H1 (cell line): Measurements from ENCODE around the gene HDDC3. TPM values are rescaled to one million over a fixed set of nuclear protein-coding genes. Genes with fewer than 3 reads are reported as not detected.
"Not testable (repeated sequence)": the region's sequence is repeated elsewhere in the genome, so short reads cannot be mapped to it uniquely, and the experiment has no call there.

Source experiments
- CTCF ChIA-PET: fragments of 300-600 bp; sonication (Branson Sonifier 250); formaldehyde crosslinking; loops from one replicate; lab custom pipeline; 2021; ENCODE audit not compliant: partially characterized antibody; lab: Charles Lee
- POLR2A ChIA-PET: fragments of 300-600 bp; sonication (Branson Sonifier 250); formaldehyde crosslinking; loops from one replicate; lab custom pipeline; 2021; ENCODE audit warnings: inconsistent platforms; ENCODE audit not compliant: partially characterized antibody; lab: Charles Lee
- DNase-seq, 2 experiments: peaks; one replicate each; pipeline versions ENCODE4 v3.0.0 to v3.0.0-alpha.2; 2010 to 2022; ENCODE audit warnings: low spot score in 2 of 2, low read depth in 1 of 2, mixed read lengths in 1 of 2
- FAIRE-seq: peaks from 2 replicates; lab custom pipeline; 2011; peaks lifted over from hg19 to GRCh38; lab: Jason Lieb, UNC
- H2AFZ ChIP-seq: 2 replicates; pipeline ENCODE4 v1.8.1; 2012; ENCODE audit warnings: low read length, inconsistent platforms
- H2AK5ac ChIP-seq: 2 replicates; pipeline ENCODE4 v1.6.1; 2013; ENCODE audit warnings: low read depth, low read length
- H2BK120ac ChIP-seq: replicated peaks from 2 replicates; pipeline ENCODE3; 2013; ENCODE audit warnings: low read depth, low read length, inconsistent platforms
- H2BK12ac ChIP-seq: 2 replicates; pipeline ENCODE4 v1.6.1; 2013; ENCODE audit warnings: low read depth, low read length
- H2BK15ac ChIP-seq: 2 replicates; pipeline ENCODE4 v1.6.1; 2013; ENCODE audit warnings: low read length
- H2BK20ac ChIP-seq: 2 replicates; pipeline ENCODE4 v1.6.1; 2013; ENCODE audit warnings: low read length
- H2BK5ac ChIP-seq: 2 replicates; pipeline ENCODE4 v1.6.1; 2013; ENCODE audit warnings: low read depth, low read length
- H3K14ac ChIP-seq: 2 replicates; pipeline ENCODE4 v1.6.1; 2013; ENCODE audit warnings: inconsistent platforms; ENCODE audit not compliant: insufficient read length
- H3K18ac ChIP-seq: 2 replicates; pipeline ENCODE4 v1.6.1; 2013; ENCODE audit warnings: low read length; ENCODE audit errors: extremely low read depth
- H3K23ac ChIP-seq: 2 replicates; pipeline ENCODE4 v1.6.1; 2013; ENCODE audit warnings: inconsistent platforms; ENCODE audit not compliant: insufficient read length
- H3K23me2 ChIP-seq: 2 replicates; pipeline ENCODE4 v1.6.1; 2013; ENCODE audit warnings: low read depth, low read length
- H3K27ac ChIP-seq: 2 replicates; pipeline ENCODE4 v1.6.1; 2011; ENCODE audit warnings: low read depth, low read length, inconsistent platforms
- H3K27me3 ChIP-seq, 4 experiments: replicated peaks in 1 of 4; 1 replicate in 1 of 4; 2 replicates in 3 of 4; pipeline versions ENCODE4 v1.6.1 to v1.8.1; 2011 to 2013; ENCODE audit warnings: low read length in 3 of 4, mild to moderate bottlenecking in 3 of 4, inconsistent platforms in 2 of 4, mixed read lengths in 2 of 4, moderate library complexity in 1 of 4; ENCODE audit not compliant: control insufficient read depth in 3 of 4, insufficient read depth in 3 of 4; ENCODE audit errors: extremely low read depth in 1 of 4
- H3K36me3 ChIP-seq, 4 experiments: 2 replicates each; pipeline versions ENCODE4 v1.6.1 to v1.8.1; 2011 to 2013; ENCODE audit warnings: mild to moderate bottlenecking in 4 of 4, low read length in 3 of 4, moderate library complexity in 2 of 4, control low read depth in 1 of 4, inconsistent platforms in 1 of 4; ENCODE audit not compliant: insufficient read depth in 4 of 4, control insufficient read depth in 2 of 4
- H3K4ac ChIP-seq: replicated peaks from 2 replicates; pipeline ENCODE3; 2013; ENCODE audit warnings: low read length, low read depth, mixed read lengths, inconsistent platforms; ENCODE audit not compliant: insufficient read length
- H3K4me1 ChIP-seq, 4 experiments: replicated peaks in 1 of 4; 1 replicate in 1 of 4; 2 replicates in 3 of 4; pipeline versions ENCODE4 v1.6.1 to v1.8.1; 2011 to 2013; ENCODE audit warnings: low read length in 3 of 4, inconsistent platforms in 2 of 4, mixed read lengths in 1 of 4; ENCODE audit not compliant: insufficient read depth in 4 of 4, control insufficient read depth in 3 of 4
- H3K4me2 ChIP-seq, 2 experiments: 2 replicates each; pipeline versions ENCODE4 v1.6.1 to v1.8.1; 2011 to 2013; ENCODE audit warnings: low read depth in 2 of 2, low read length in 2 of 2, control low read depth in 1 of 2, inconsistent platforms in 1 of 2, mild to moderate bottlenecking in 1 of 2; ENCODE audit not compliant: insufficient read depth in 1 of 2
- H3K4me3 ChIP-seq, 4 experiments: fragments of 200-600, 300-600 bp in 1 of 4; sonication (generic), shearing (Covaris generic), sonication (Bioruptor Twin) in 1 of 4; 2 replicates each; pipeline versions ENCODE4 v1.5.1 to v1.8.1; 2011 to 2016; ENCODE audit warnings: low read length in 4 of 4, low read depth in 3 of 4, control low read depth in 2 of 4, inconsistent platforms in 2 of 4, mild to moderate bottlenecking in 2 of 4, mixed read lengths in 1 of 4, moderate library complexity in 1 of 4; ENCODE audit not compliant: insufficient read depth in 2 of 4; ENCODE audit errors: extremely low read depth in 1 of 4
- H3K56ac ChIP-seq: replicated peaks from 2 replicates; pipeline ENCODE3; 2013; ENCODE audit warnings: low read depth, mild to moderate bottlenecking, mixed read lengths, low read length, inconsistent platforms; ENCODE audit not compliant: insufficient read length
- H3K79me1 ChIP-seq: 2 replicates; pipeline ENCODE4 v1.6.1; 2013; ENCODE audit warnings: low read depth, low read length, control low read depth
- H3K79me2 ChIP-seq, 2 experiments: 2 replicates each; pipeline versions ENCODE4 v1.6.1 to v1.8.1; 2012 to 2013; ENCODE audit warnings: low read length in 2 of 2, mild to moderate bottlenecking in 2 of 2, inconsistent platforms in 1 of 2; ENCODE audit not compliant: insufficient read depth in 2 of 2, control insufficient read depth in 1 of 2
- H3K9ac ChIP-seq, 4 experiments: replicated peaks in 1 of 4; 1 replicate in 1 of 4; 2 replicates in 3 of 4; pipeline versions ENCODE4 v1.6.1 to v1.8.1; 2011 to 2013; ENCODE audit warnings: low read depth in 3 of 4, low read length in 3 of 4, control low read depth in 2 of 4, mild to moderate bottlenecking in 2 of 4, moderate library complexity in 2 of 4, inconsistent platforms in 1 of 4; ENCODE audit errors: extremely low read depth in 1 of 4
- H3K9me3 ChIP-seq, 2 experiments: 2 replicates each; pipeline versions ENCODE4 v1.6.1 to v1.8.1; 2012 to 2013; ENCODE audit warnings: mild to moderate bottlenecking in 2 of 2, moderate library complexity in 2 of 2, control low read depth in 1 of 2, inconsistent platforms in 1 of 2, low read depth in 1 of 2, low read length in 1 of 2, mixed read lengths in 1 of 2; ENCODE audit not compliant: insufficient read depth in 2 of 2
- H4K20me1 ChIP-seq, 2 experiments: replicated peaks in 1 of 2; 2 replicates each; pipeline versions ENCODE3 to v1.8.1; 2011 to 2013; ENCODE audit warnings: inconsistent platforms in 2 of 2, low read length in 2 of 2, mild to moderate bottlenecking in 1 of 2; ENCODE audit not compliant: insufficient read depth in 2 of 2, control insufficient read depth in 1 of 2
- H4K5ac ChIP-seq: 2 replicates; pipeline ENCODE4 v1.6.1; 2013; ENCODE audit warnings: low read length, low read depth, mixed read lengths, inconsistent platforms; ENCODE audit not compliant: insufficient read length
- H4K8ac ChIP-seq: 2 replicates; pipeline ENCODE4 v1.8.0; 2013; ENCODE audit warnings: mild to moderate bottlenecking, moderate library complexity, low read length, inconsistent platforms; ENCODE audit not compliant: insufficient read depth; ENCODE audit errors: extremely low read depth
- H4K91ac ChIP-seq: replicated peaks from 2 replicates; pipeline ENCODE3; 2013; ENCODE audit warnings: low read length, mixed read lengths, inconsistent platforms; ENCODE audit not compliant: insufficient read length
- WGBS, 2 experiments: shearing (Covaris generic) in 1 of 2; methylation state at CpG; one replicate each; pipeline versions ENCODE4 v1.1.6 to v1.1.7; 2013 to 2015; ENCODE audit warnings: low lambda C conversion rate in 2 of 2, mixed read lengths in 2 of 2, inconsistent platforms in 1 of 2, low coverage in 1 of 2, missing lambda C conversion rate in 1 of 2; ENCODE audit not compliant: insufficient replicate concordance in 2 of 2, insufficient coverage in 1 of 2, insufficient read length in 1 of 2; ENCODE audit errors: extremely low coverage in 1 of 2, missing lambda C conversion rate in 1 of 2; 5-methylcytosine and 5-hydroxymethylcytosine counted together
- polyA plus RNA-seq, 7 experiments: library from polyadenylated mRNA; depleted of rRNA in 3 of 7; stranded (reverse) in 5 of 7; unstranded in 2 of 7; fragments of >200 nt in 5 of 7; fragments of 200-250 nt in 2 of 7; gene quantifications; 1 replicate in 5 of 7; 2 replicates in 1 of 7; 4 replicates in 1 of 7; pipeline versions ENCODE4 v1.2.1 to v1.2.3, GENCODE V29; 2011 to 2013; ENCODE audit warnings: missing spikeins in 2 of 7, mixed read lengths in 2 of 7
- total RNA-seq: library from RNA; stranded (reverse); fragmentation: NEBNext Ultra II Directional; extraction: Animal tissue kit (Norgen Biotek cat#: 25700); gene quantifications from 2 replicates; pipeline ENCODE4 v1.2.1, GENCODE V29; 2021

The HDDC3 gene
- total and polyA plus RNA-seq, 2 of the 8 experiments (the other 6 are each of a cell fraction or from before 2014, with no cell fraction given) = 16.3 to 16.5 TPM

GRCh38 chr15:90928106-90928505 lies 4.2 kb downstream of the HDDC3 start:
- H2AFZ ChIP-seq, H3K79me1 ChIP-seq, H3K4ac ChIP-seq, H3K56ac ChIP-seq, H3K18ac ChIP-seq, H4K5ac ChIP-seq, H3K27ac ChIP-seq, H3K27me3 ChIP-seq, H4K20me1 ChIP-seq, H3K4me1 ChIP-seq, DNase-seq, H2BK5ac ChIP-seq, H2BK12ac ChIP-seq, H2BK120ac ChIP-seq, H3K23me2 ChIP-seq, H2BK20ac ChIP-seq, H3K79me2 ChIP-seq, H3K23ac ChIP-seq, H3K9ac ChIP-seq, H2AK5ac ChIP-seq, H4K91ac ChIP-seq, H3K4me3 ChIP-seq, H4K8ac ChIP-seq, H3K9me3 ChIP-seq, FAIRE-seq, POLR2A ChIA-PET, H3K14ac ChIP-seq, H2BK15ac ChIP-seq, H3K4me2 ChIP-seq, H3K36me3 ChIP-seq: not testable (repeated sequence)
- CTCF ChIA-PET = interaction anchor here (0.6 to 11.1 kb wide), 3 partner anchors 22 to 288 kb away, joined by 3 to 187 read pairs (median 5); partner anchors contain the start of gene MAN2A2
- WGBS, 2 experiments = 94% methylated on average over 7 of the region's 7 CpGs; no CpG with 5 or more reads in 1 of the 2 experiments

- DNase-seq, H4K5ac ChIP-seq, H3K23me2 ChIP-seq, H3K27ac ChIP-seq, H3K9me3 ChIP-seq, H3K9ac ChIP-seq, H3K4me1 ChIP-seq, H3K23ac ChIP-seq, H3K79me2 ChIP-seq, H2BK12ac ChIP-seq, H2BK15ac ChIP-seq, H4K8ac ChIP-seq, H3K56ac ChIP-seq, H3K4me2 ChIP-seq, H4K91ac ChIP-seq, H2BK5ac ChIP-seq, H3K27me3 ChIP-seq, FAIRE-seq, H3K4ac ChIP-seq, H2BK20ac ChIP-seq, H2BK120ac ChIP-seq, H4K20me1 ChIP-seq, H3K14ac ChIP-seq, H3K36me3 ChIP-seq, H2AK5ac ChIP-seq, H3K79me1 ChIP-seq, POLR2A ChIA-PET, H2AFZ ChIP-seq, H3K4me3 ChIP-seq, H3K18ac ChIP-seq: not testable (repeated sequence)
- CTCF ChIA-PET = interaction anchor here (0.7 to 11.1 kb wide), 6 partner anchors 8 to 1396 kb away, joined by 3 to 187 read pairs (median 5); partner anchors contain the start of genes MAN2A2 and UNC45A
- WGBS, 2 experiments = 95% methylated on average over 10 of the region's 10 CpGs; no CpG with 5 or more reads in 1 of the 2 experiments
Observed at GRCh38 chr15:90926766-90927165, 5.6 kb downstream of the HDDC3 start.
